GM12878 (cell line): ENCODE data around the gene PRR14L. TPM values are rescaled to one million over a fixed set of nuclear protein-coding genes. Genes with fewer than 3 reads are reported as not detected.

Experiments used
- ATAC-seq: fragments of 200-7000 bp; cut with Tn5 transposase; 3 replicates; pipeline ENCODE4 v1.9.1; 2020; ENCODE audit warnings: mild to moderate bottlenecking, moderate library complexity
- BruUV-seq: library from RNA; stranded (reverse); fragments of 400-500 nt; replicated peaks from 2 replicates; lab custom pipeline; 2021; lab: Mats Ljungman, UMichigan
- CTCF ChIA-PET: fragments of 300-600 bp; sonication (Branson Sonifier 250); formaldehyde crosslinking; extraction: SDS; loops from one replicate; lab custom pipeline; 2021; ENCODE audit warnings: inconsistent platforms; lab: Yijun Ruan, JAX
- POLR2A ChIA-PET: fragments of 350-600 bp; formaldehyde crosslinking; extraction: SDS; loops from one replicate; lab custom pipeline; 2021; ENCODE audit warnings: inconsistent platforms; lab: Charles Lee
- RAD21 ChIA-PET: fragments of 300-600 bp; sonication (Branson Sonifier 250); formaldehyde crosslinking; loops from one replicate; lab custom pipeline; 2023; ENCODE audit warnings: antibody characterized with exemption; ENCODE audit not compliant: unreplicated experiment; lab: Charles Lee
- SMC1A ChIA-PET: fragments of 300-600 bp; sonication (Branson Sonifier 250); formaldehyde crosslinking; loops from one replicate; lab custom pipeline; 2023; ENCODE audit not compliant: unreplicated experiment, uncharacterized antibody; lab: Charles Lee
- DNase-seq: peaks from one replicate; pipeline ENCODE4 v3.0.0-alpha.2; 2011; ENCODE audit warnings: low read depth, low spot score
- FAIRE-seq: peaks from 3 replicates; lab custom pipeline; 2011; peaks lifted over from hg19 to GRCh38; lab: Jason Lieb, UNC
- H2AFZ ChIP-seq: 2 replicates; pipeline ENCODE4 v1.6.0; 2011; ENCODE audit warnings: low read depth, low read length, control low read depth; ENCODE audit not compliant: control insufficient read depth
- H3K27ac ChIP-seq: 2 replicates; pipeline ENCODE4 v1.5.1; 2011; ENCODE audit warnings: control low read depth; ENCODE audit not compliant: control insufficient read depth, insufficient read depth
- H3K27me3 ChIP-seq, 2 experiments: replicated peaks in 1 of 2; 2 replicates each; pipeline versions ENCODE4 v1.6.0 to v1.6.1; 2011; ENCODE audit warnings: low read length in 1 of 2; ENCODE audit not compliant: control insufficient read depth in 2 of 2, insufficient read depth in 2 of 2
- H3K36me3 ChIP-seq, 2 experiments: 2 replicates each; pipeline ENCODE4 v1.5.1; 2011; ENCODE audit warnings: low read length in 1 of 2; ENCODE audit not compliant: control insufficient read depth in 2 of 2, insufficient read depth in 2 of 2
- H3K4me1 ChIP-seq: 2 replicates; pipeline ENCODE4 v1.6.1; 2011; ENCODE audit warnings: mild to moderate bottlenecking, low read length, moderate library complexity, mixed read lengths; ENCODE audit not compliant: control insufficient read depth, insufficient read depth
- H3K4me2 ChIP-seq: 2 replicates; pipeline ENCODE4 v1.6.0; 2011; ENCODE audit warnings: control low read depth; ENCODE audit not compliant: control insufficient read depth, insufficient read depth
- H3K4me3 ChIP-seq: fragments of 200-600 bp; sonication (generic); 2 replicates; pipeline ENCODE4 v1.5.1; 2016
- H3K79me2 ChIP-seq: 2 replicates; pipeline ENCODE4 v1.6.0; 2011; ENCODE audit warnings: low read length; ENCODE audit not compliant: control insufficient read depth, insufficient read depth
- H3K9ac ChIP-seq: 2 replicates; pipeline ENCODE4 v1.8.0; 2011; ENCODE audit warnings: low read length, control low read depth, mixed read lengths; ENCODE audit not compliant: control insufficient read depth, insufficient read depth
- H3K9me3 ChIP-seq: replicated peaks from 3 replicates; pipeline ENCODE4 v1.5.1; 2011; ENCODE audit warnings: mild to moderate bottlenecking, low read length; ENCODE audit not compliant: control insufficient read depth, insufficient read depth
- H4K20me1 ChIP-seq: 2 replicates; pipeline ENCODE4 v1.6.0; 2011; ENCODE audit not compliant: control insufficient read depth, insufficient read depth
- BCL11A ChIP-seq: IDR thresholded peaks from 2 replicates; pipeline ENCODE4 v1.6.1; 2011; ENCODE audit warnings: low read depth, low read length
- BRCA1 ChIP-seq: IDR thresholded peaks from 2 replicates; pipeline ENCODE4 v1.6.1; 2011; ENCODE audit warnings: low read depth, low read length, improper control_type of control experiment
- NFIC ChIP-seq: IDR thresholded peaks from 2 replicates; pipeline ENCODE4 v1.6.1; 2012; ENCODE audit warnings: low read depth, mild to moderate bottlenecking, inconsistent platforms, low read length, moderate library complexity
- NFYA ChIP-seq: IDR thresholded peaks from 2 replicates; pipeline ENCODE4 v1.6.1; 2011; ENCODE audit warnings: low read depth, mild to moderate bottlenecking, low read length, improper control_type of control experiment, borderline replicate concordance
- NR2C2 ChIP-seq: IDR thresholded peaks from 2 replicates; pipeline ENCODE4 v1.6.1; 2011; ENCODE audit warnings: borderline replicate concordance, low read depth; ENCODE audit not compliant: control insufficient read depth, insufficient read length
- ZNF217 ChIP-seq: fragments of 450-650 bp; IDR thresholded peaks from 2 replicates; pipeline ENCODE4 v1.6.1; 2017; ENCODE audit warnings: antibody characterized with exemption, mild to moderate bottlenecking
- ZZZ3 ChIP-seq: IDR thresholded peaks from 2 replicates; pipeline ENCODE4 v1.6.1; 2011; ENCODE audit warnings: low read depth; ENCODE audit not compliant: control insufficient read depth, insufficient read length
- WGBS: methylation state at CpG from one replicate; pipeline ENCODE4 v1.1.6; 2016; ENCODE audit warnings: low lambda C conversion rate; ENCODE audit not compliant: insufficient replicate concordance, insufficient coverage; ENCODE audit errors: missing lambda C conversion rate; 5-methylcytosine and 5-hydroxymethylcytosine counted together
- in situ Hi-C: fragments of 300-500 bp; cut with MboI; formaldehyde crosslinking; loops from 9 replicates; pipeline ENCODE4 v1.14.3; 2018; ENCODE audit warnings: mixed read lengths
- intact Hi-C: fragments of 100-400 bp; cut with micrococcal nuclease; formaldehyde crosslinking; loops from one replicate; pipeline ENCODE4 v1.14.2; 2022; ENCODE audit not compliant: unreplicated experiment
- polyA plus RNA-seq, 11 experiments: library from polyadenylated mRNA; depleted of rRNA in 4 of 11; unstranded in 6 of 11; stranded (reverse) in 5 of 11; fragments of >200 nt; fragmentation: Nextera tagmentation in 4 of 11; fragmentation: Illumina TruSeq in 1 of 11; extraction: Ambion mirVana in 4 of 11; extraction: Trizol in 1 of 11; gene quantifications; 1 replicate in 1 of 11; 2 replicates in 10 of 11; pipeline versions ENCODE4 v1.2.1 to v1.2.3, GENCODE V29; 2011 to 2016; ENCODE audit warnings: inconsistent platforms in 2 of 11, missing spikeins in 2 of 11, low read depth in 1 of 11
- total RNA-seq, 4 experiments: library from RNA; depleted of rRNA in 3 of 4; stranded (reverse); fragments of >200 nt in 3 of 4; fragmentation: Illumina TruSeq in 1 of 4; extraction: Trizol in 1 of 4; gene quantifications; 2 replicates each; pipeline versions ENCODE4 v1.2.1 to v1.2.3, GENCODE V29; 2013 to 2021
- TF ChIP-seq, protein P1 (sequence below): IDR thresholded peaks from 2 replicates; pipeline ENCODE4 v1.6.1; 2012; ENCODE audit warnings: low read depth, low read length, improper control_type of control experiment
- TF ChIP-seq, protein P2 (sequence below): IDR thresholded peaks from 2 replicates; pipeline ENCODE4 v1.6.1; 2012; ENCODE audit warnings: low read depth, low read length, improper control_type of control experiment
- TF ChIP-seq, protein P3 (sequence below): fragments of 450-650 bp; IDR thresholded peaks from 2 replicates; pipeline ENCODE4 v1.6.1; 2016; ENCODE audit warnings: mild to moderate bottlenecking, moderate library complexity, borderline replicate concordance

Gene PRR14L
- total and polyA plus RNA-seq, 10 of the 15 experiments (the other 5 are each of a cell fraction or from before 2014, with no cell fraction given) = 4.2 to 49.0 (median 21.4) TPM

DNA sequence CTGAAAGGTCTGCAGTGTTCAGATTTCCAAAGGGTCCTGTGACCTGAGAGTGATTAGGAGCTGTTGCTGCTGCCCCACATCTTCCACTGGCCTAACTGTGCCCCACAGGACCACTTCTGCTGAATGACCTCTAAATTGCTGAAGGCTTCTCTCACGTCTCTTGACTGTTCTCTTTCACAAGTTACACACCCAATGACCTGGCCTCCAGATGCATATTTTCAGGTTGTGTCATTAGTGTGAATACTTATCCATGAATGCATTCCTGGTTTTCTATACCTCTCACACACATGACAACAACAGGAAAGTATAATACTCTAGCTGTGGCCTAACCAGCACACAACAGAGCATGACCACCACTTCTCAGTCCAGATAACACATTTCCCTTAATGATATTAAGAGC lies 15.4 kb downstream of the PRR14L start:
- H3K27me3 ChIP-seq = no peaks in the 10 kb centered on the region
- no peaks in the 10 kb centered on the region for H4K20me1 ChIP-seq
- peaks cover 3 to 6% of the 10 kb centered on the region in 2 experiments; a peak in 3 of 4 replicates for H3K36me3 ChIP-seq
- in situ Hi-C loops = no loop called here
- ChIA-PET POLR2A (interaction anchor here (0.5 to 0.9 kb wide), 2 partner anchors 25 to 162 kb away, joined by 3 to 4 read pairs; no protein-coding TSS in a partner anchor), CTCF (interaction anchor here (1.1 kb wide), 1 partner anchor 13 kb away, joined by 3 read pairs; no protein-coding TSS in a partner anchor), SMC1A (no interaction called here), RAD21 (no interaction called here)
- H3K9me3 ChIP-seq = no peaks in the 10 kb centered on the region
- no peak overlapping the region for H2AFZ ChIP-seq
- no peak overlapping the region for H3K4me3 ChIP-seq
- ATAC-seq (no peak), FAIRE-seq (no peak), DNase-seq (no peak)
- no peak overlapping the region for H3K27ac ChIP-seq
- intact Hi-C loops = no loop called here
- WGBS = 90% methylated on average over 1 of the region's 1 CpG
- no peak overlapping the region for H3K4me2 ChIP-seq
- no peak overlapping the region for H3K9ac ChIP-seq
- peaks cover 13% of the 10 kb centered on the region for H3K79me2 ChIP-seq
- peaks cover 4% of the 10 kb centered on the region for H3K4me1 ChIP-seq
- TF ChIP-seq NFIC (no peak), NFYA (no peak), ZZZ3 (no peak), BCL11A (no peak), ZNF217 (no peak), NR2C2 (no peak), BRCA1 (no peak)
- TF ChIP-seq, protein P1, sequence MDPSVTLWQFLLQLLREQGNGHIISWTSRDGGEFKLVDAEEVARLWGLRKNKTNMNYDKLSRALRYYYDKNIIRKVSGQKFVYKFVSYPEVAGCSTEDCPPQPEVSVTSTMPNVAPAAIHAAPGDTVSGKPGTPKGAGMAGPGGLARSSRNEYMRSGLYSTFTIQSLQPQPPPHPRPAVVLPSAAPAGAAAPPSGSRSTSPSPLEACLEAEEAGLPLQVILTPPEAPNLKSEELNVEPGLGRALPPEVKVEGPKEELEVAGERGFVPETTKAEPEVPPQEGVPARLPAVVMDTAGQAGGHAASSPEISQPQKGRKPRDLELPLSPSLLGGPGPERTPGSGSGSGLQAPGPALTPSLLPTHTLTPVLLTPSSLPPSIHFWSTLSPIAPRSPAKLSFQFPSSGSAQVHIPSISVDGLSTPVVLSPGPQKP = no peak
- TF ChIP-seq, protein P2, sequence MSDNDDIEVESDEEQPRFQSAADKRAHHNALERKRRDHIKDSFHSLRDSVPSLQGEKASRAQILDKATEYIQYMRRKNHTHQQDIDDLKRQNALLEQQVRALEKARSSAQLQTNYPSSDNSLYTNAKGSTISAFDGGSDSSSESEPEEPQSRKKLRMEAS = no peak
- TF ChIP-seq, protein P3, sequence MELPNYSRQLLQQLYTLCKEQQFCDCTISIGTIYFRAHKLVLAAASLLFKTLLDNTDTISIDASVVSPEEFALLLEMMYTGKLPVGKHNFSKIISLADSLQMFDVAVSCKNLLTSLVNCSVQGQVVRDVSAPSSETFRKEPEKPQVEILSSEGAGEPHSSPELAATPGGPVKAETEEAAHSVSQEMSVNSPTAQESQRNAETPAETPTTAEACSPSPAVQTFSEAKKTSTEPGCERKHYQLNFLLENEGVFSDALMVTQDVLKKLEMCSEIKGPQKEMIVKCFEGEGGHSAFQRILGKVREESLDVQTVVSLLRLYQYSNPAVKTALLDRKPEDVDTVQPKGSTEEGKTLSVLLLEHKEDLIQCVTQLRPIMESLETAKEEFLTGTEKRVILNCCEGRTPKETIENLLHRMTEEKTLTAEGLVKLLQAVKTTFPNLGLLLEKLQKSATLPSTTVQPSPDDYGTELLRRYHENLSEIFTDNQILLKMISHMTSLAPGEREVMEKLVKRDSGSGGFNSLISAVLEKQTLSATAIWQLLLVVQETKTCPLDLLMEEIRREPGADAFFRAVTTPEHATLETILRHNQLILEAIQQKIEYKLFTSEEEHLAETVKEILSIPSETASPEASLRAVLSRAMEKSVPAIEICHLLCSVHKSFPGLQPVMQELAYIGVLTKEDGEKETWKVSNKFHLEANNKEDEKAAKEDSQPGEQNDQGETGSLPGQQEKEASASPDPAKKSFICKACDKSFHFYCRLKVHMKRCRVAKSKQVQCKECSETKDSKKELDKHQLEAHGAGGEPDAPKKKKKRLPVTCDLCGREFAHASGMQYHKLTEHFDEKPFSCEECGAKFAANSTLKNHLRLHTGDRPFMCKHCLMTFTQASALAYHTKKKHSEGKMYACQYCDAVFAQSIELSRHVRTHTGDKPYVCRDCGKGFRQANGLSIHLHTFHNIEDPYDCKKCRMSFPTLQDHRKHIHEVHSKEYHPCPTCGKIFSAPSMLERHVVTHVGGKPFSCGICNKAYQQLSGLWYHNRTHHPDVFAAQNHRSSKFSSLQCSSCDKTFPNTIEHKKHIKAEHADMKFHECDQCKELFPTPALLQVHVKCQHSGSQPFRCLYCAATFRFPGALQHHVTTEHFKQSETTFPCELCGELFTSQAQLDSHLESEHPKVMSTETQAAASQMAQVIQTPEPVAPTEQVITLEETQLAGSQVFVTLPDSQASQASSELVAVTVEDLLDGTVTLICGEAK = no peak
- BruUV-seq = no TSS peak
